Tibial artery (tissue), 4 donors: ENCODE data around the gene NFIB.

Experiments
- DNase-seq, 2 donors: peaks; one replicate each; pipeline ENCODE4 v3.0.0-alpha.2; 2019
- H3K27ac ChIP-seq, 2 donors: fragments of 200-600 bp; sonication (generic) in 1 of 2; 1 replicate in 1 of 2; 2 replicates in 1 of 2; pipeline ENCODE4 v1.5.1; 2018 to 2019; ENCODE audit warnings: mild to moderate bottlenecking in 1 of 2
- H3K27me3 ChIP-seq, 2 donors: fragments of 200-600 bp; sonication (generic) in 1 of 2; one replicate each; pipeline versions ENCODE4 v1.5.1 to v1.6.0; 2016 to 2019
- H3K36me3 ChIP-seq, 3 donors: fragments of 200-600 bp; sonication (generic) in 2 of 3; one replicate each; pipeline ENCODE4 v1.5.1; 2016 to 2019; ENCODE audit warnings: mild to moderate bottlenecking in 2 of 3
- H3K4me1 ChIP-seq, 4 donors: fragments of 200-600 bp; sonication (generic) in 2 of 4; 1 replicate in 3 of 4; 2 replicates in 1 of 4; pipeline ENCODE4 v1.5.1; 2016 to 2019
- H3K4me3 ChIP-seq, 2 donors: fragments of 200-600 bp; sonication (generic) in 1 of 2; 1 replicate in 1 of 2; 2 replicates in 1 of 2; pipeline ENCODE4 v1.5.1; 2018 to 2019; ENCODE audit warnings: mild to moderate bottlenecking in 2 of 2
- H3K9me3 ChIP-seq, 3 donors: fragments of 200-600 bp; sonication (generic) in 1 of 3; one replicate each; pipeline ENCODE4 v1.5.1; 2016 to 2019
- CTCF ChIP-seq, 2 experiments: fragments of 200-600 bp in 1 of 2; fragments of 450-650 bp in 1 of 2; IDR thresholded peaks; one replicate each; pipeline ENCODE4 v1.5.1; 2017 to 2019; ENCODE audit warnings: antibody characterized with exemption in 2 of 2, mild to moderate bottlenecking in 1 of 2, moderate library complexity in 1 of 2
- intact Hi-C: fragments of 100-400 bp; cut with DNase I; formaldehyde crosslinking; loops from one replicate; pipeline ENCODE4 v1.15.0; 2023; ENCODE audit warnings: low total_unique reads

The NFIB gene

GRCh38 chr9:14344053-14344524 is 30.1 kb upstream of the NFIB start:
- DNase-seq: peak in 1 of 2 donors; percentile 74
- Histone ChIP-seq H3K27ac (peak overlapping the region; percentile 92 to 94), H3K9me3 (no peaks in the 10 kb centered on the region), H3K27me3 (no peaks in the 10 kb centered on the region), H3K4me3 (peak overlapping the region; percentile 41 to 51), H3K36me3 (no peaks in the 10 kb centered on the region), H3K4me1 (peaks cover 0 to 62% (median 46%) of the 10 kb centered on the region in 4 donors)
- no peak for TF ChIP-seq CTCF (IDR thresholded peaks at IDR 0.05)
- intact Hi-C loops: loop anchor here (10.0 kb wide), 1 partner anchor 779 kb away; no protein-coding TSS in a partner anchor

GRCh38 chr9:14343261-14344031 is 29.5 kb upstream of the NFIB start:
- DNase-seq: no peak
- intact Hi-C loops: loop anchor here (10.0 kb wide), 1 partner anchor 779 kb away; no protein-coding TSS in a partner anchor
- H3K4me1 ChIP-seq: peaks cover 0 to 62% (median 44%) of the 10 kb centered on the region in 4 donors
- H3K9me3 ChIP-seq: no peaks in the 10 kb centered on the region
- H3K36me3 ChIP-seq: no peaks in the 10 kb centered on the region
- H3K4me3 ChIP-seq: peak overlapping the region; percentile 41 to 51
- no peaks in the 10 kb centered on the region for H3K27me3 ChIP-seq
- no peak for TF ChIP-seq CTCF (IDR thresholded peaks at IDR 0.05)
- peak overlapping the region; percentile 92 to 94 for H3K27ac ChIP-seq

- intact Hi-C loops: loop anchor here (10.0 kb wide), 1 partner anchor 778 kb away; no protein-coding TSS in a partner anchor
- Histone ChIP-seq H3K27me3 (no peaks in the 10 kb centered on the region), H3K4me3 (no peak overlapping the region), H3K36me3 (no peaks in the 10 kb centered on the region), H3K27ac (peak overlapping the region; percentile 92 to 94), H3K4me1 (peaks cover 0 to 62% (median 44%) of the 10 kb centered on the region in 4 donors), H3K9me3 (no peaks in the 10 kb centered on the region)
- no peak for TF ChIP-seq CTCF (IDR thresholded peaks at IDR 0.05)
- no peak for DNase-seq
Observed at GRCh38 chr9:14342736-14343135, 28.8 kb upstream of the NFIB start.

- Histone ChIP-seq H3K27me3 (no peaks in the 10 kb centered on the region), H3K4me1 (peaks cover 0 to 62% (median 44%) of the 10 kb centered on the region in 4 donors)
- intact Hi-C loops: loop anchor here (10.0 kb wide), 1 partner anchor 777 kb away; no protein-coding TSS in a partner anchor
Observed at GRCh38 chr9:14341437-14342122, 27.6 kb upstream of the NFIB start.

More at GRCh38 chr9:14341437-14342122, 27.6 kb upstream of the NFIB start:
- TF ChIP-seq CTCF (IDR thresholded peaks at IDR 0.05): no peak
- H3K36me3 ChIP-seq: no peaks in the 10 kb centered on the region
- peak overlapping the region; percentile 92 to 94 for H3K27ac ChIP-seq
- no peak for DNase-seq
- no peaks in the 10 kb centered on the region for H3K9me3 ChIP-seq
- H3K4me3 ChIP-seq: no peak overlapping the region
